ENCODE results near the gene SHPK. TPM values are rescaled to one million over a fixed set of nuclear protein-coding genes. Genes with fewer than 3 reads are reported as not detected.

The SHPK gene
- total RNA-seq, 2 donors from 2014 or later: 10.4 to 15.2 TPM

- Histone ChIP-seq H3K36me3 (replicated peaks in 1 of 2; ENCODE audit: insufficient read depth in 1 of 2, low read depth in 2 of 2) (peaks cover 6 to 10% of the 10 kb centered on the region in 2 donors), H3K27me3 (no peaks in the 10 kb centered on the region), H3K4me1 (peaks cover 49% of the 10 kb centered on the region), H3K9me3 (no peaks in the 10 kb centered on the region), H3K27ac (no peak overlapping the region), H3K4me3 (no peak overlapping the region)
- no peak for DNase-seq
- TF ChIP-seq CTCF (IDR thresholded peaks at IDR 0.05) (no peak), POLR2A (IDR thresholded peaks at IDR 0.05) (no peak)
- ATAC-seq: no peak
- intact Hi-C loops (cut with DNase I): no loop called here
- WGBS, 2 donors: 90 to 94% methylated on average over 18 to 32 of the region's 33 CpGs
Observed at GRCh38 chr17:3663102-3664011, 27.3 kb upstream of the SHPK start.

DNA sequence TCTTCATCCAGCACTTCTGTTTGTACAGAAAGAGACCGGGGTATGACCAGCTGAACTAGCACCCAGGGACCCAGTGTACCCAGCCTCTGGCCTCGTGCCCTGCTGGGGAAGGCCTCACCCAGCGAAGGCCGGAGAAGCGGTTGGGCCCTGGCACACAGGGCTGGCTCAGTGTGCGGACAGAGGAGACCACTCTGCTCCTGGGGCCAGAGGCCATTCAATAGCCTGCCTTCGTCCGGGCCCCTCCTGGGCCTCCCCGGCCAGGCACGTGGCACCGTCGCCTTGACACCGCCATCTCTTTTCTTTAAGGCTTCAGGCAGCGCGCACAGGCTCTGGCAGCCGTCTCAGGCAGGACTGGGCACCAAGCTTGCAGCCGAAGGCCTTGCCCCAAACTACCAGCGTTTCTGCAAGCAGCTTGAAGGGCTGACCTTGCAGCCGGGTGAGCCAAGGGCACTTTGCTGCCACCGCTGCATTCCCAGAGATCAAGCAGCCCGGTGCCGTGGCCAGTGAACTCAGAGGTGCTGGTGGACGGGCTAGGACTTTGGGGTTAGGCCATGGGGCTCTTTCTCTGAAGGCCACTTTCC, 24.4 kb upstream of the SHPK start:
- TF ChIP-seq CTCF (IDR thresholded peaks at IDR 0.05) (no peak), POLR2A (IDR thresholded peaks at IDR 0.05) (no peak)
- Histone ChIP-seq H3K36me3 (replicated peaks in 1 of 2; ENCODE audit: insufficient read depth in 1 of 2, low read depth in 2 of 2) (peaks cover 8 to 10% of the 10 kb centered on the region in 2 donors), H3K9me3 (no peaks in the 10 kb centered on the region), H3K27me3 (no peaks in the 10 kb centered on the region), H3K27ac (peak overlapping the region in 2 of 4 donors; percentile 66 to 79), H3K4me3 (no peak overlapping the region), H3K4me1 (peaks cover 25% of the 10 kb centered on the region)
- intact Hi-C loops (cut with DNase I): no loop called here
- ATAC-seq: peak; percentile 19
- 77 to 95% methylated on average over 2 to 23 of the region's 23 CpGs for WGBS, 2 donors
- DNase-seq: no peak

- Histone ChIP-seq H3K36me3 (replicated peaks in 1 of 2; ENCODE audit: insufficient read depth in 1 of 2, low read depth in 2 of 2) (peaks cover 8 to 10% of the 10 kb centered on the region in 2 donors), H3K27ac (peak overlapping the region in 2 of 4 donors; percentile 66 to 79), H3K4me1 (peaks cover 19% of the 10 kb centered on the region), H3K27me3 (no peaks in the 10 kb centered on the region), H3K4me3 (no peak overlapping the region), H3K9me3 (no peaks in the 10 kb centered on the region)
- peak; percentile 58 for ATAC-seq
- peak; percentile 31 to 72 (median 52) for DNase-seq
- TF ChIP-seq CTCF (IDR thresholded peaks at IDR 0.05): peak in 1 of 7 experiments; percentile 11
- peak in 1 of 3 donors; percentile 8 for TF ChIP-seq POLR2A (IDR thresholded peaks at IDR 0.05)
- 73 to 100% methylated on average over 2 to 22 of the region's 22 CpGs for WGBS, 2 donors
- intact Hi-C loops (cut with DNase I): no loop called here
Observed at GRCh38 chr17:3659541-3660111, 23.6 kb upstream of the SHPK start.

- no peaks in the 10 kb centered on the region for H3K9me3 ChIP-seq
- H3K4me3 ChIP-seq: no peak overlapping the region
- intact Hi-C loops (cut with DNase I): no loop called here
- ATAC-seq (no peak), DNase-seq (no peak)
- TF ChIP-seq POLR2A (IDR thresholded peaks at IDR 0.05) (no peak), CTCF (IDR thresholded peaks at IDR 0.05) (no peak)
- 74 to 81% methylated on average over 12 to 21 of the region's 22 CpGs for WGBS, 2 donors
- H3K4me1 ChIP-seq: peaks cover 19% of the 10 kb centered on the region
- peaks cover 8 to 10% of the 10 kb centered on the region in 2 donors for H3K36me3 ChIP-seq (replicated peaks in 1 of 2; ENCODE audit: insufficient read depth in 1 of 2, low read depth in 2 of 2)
- no peaks in the 10 kb centered on the region for H3K27me3 ChIP-seq
- peak overlapping the region in 2 of 4 donors; percentile 66 to 79 for H3K27ac ChIP-seq
Observed at GRCh38 chr17:3658784-3659449, 22.9 kb upstream of the SHPK start.
